Endothelial cell (in vitro differentiated cells): ENCODE measurements around the gene MUSK. TPM values are rescaled to one million over a fixed set of nuclear protein-coding genes. Genes with fewer than 3 reads are reported as not detected.

Experiments
- DNase-seq: peaks from one replicate; pipeline ENCODE4 v3.0.0; 2021; ENCODE audit warnings: low spot score
- H3K27ac Mint-ChIP-seq: one replicate; pipeline ENCODE4 v1.8.0; 2021; ENCODE audit warnings: mixed read lengths, inconsistent platforms; ENCODE audit not compliant: unreplicated experiment
- H3K27me3 Mint-ChIP-seq: one replicate; pipeline ENCODE4 v1.8.0; 2021; ENCODE audit warnings: mild to moderate bottlenecking, moderate library complexity, mixed read lengths, inconsistent platforms; ENCODE audit not compliant: unreplicated experiment
- H3K36me3 Mint-ChIP-seq: one replicate; pipeline ENCODE4 v1.8.0; 2021; ENCODE audit warnings: mild to moderate bottlenecking, low read depth, mixed read lengths, inconsistent platforms; ENCODE audit not compliant: unreplicated experiment
- H3K4me1 Mint-ChIP-seq: one replicate; pipeline ENCODE4 v1.8.0; 2021; ENCODE audit warnings: mild to moderate bottlenecking, mixed read lengths, inconsistent platforms; ENCODE audit not compliant: unreplicated experiment
- H3K4me3 Mint-ChIP-seq: one replicate; pipeline ENCODE4 v1.8.0; 2021; ENCODE audit warnings: mild to moderate bottlenecking, mixed read lengths, inconsistent platforms; ENCODE audit not compliant: unreplicated experiment
- H3K9me3 Mint-ChIP-seq: one replicate; pipeline ENCODE4 v1.8.0; 2021; ENCODE audit warnings: mixed read lengths, inconsistent platforms; ENCODE audit not compliant: unreplicated experiment
- total RNA-seq: library from RNA; stranded (reverse); fragmentation: NEBNext Ultra II Directional; extraction: Animal tissue kit (Norgen Biotek cat#: 25700); gene quantifications from one replicate; pipeline ENCODE4 v1.2.1, GENCODE V29; 2021; ENCODE audit not compliant: unreplicated experiment
- TF ChIP-seq, protein P1 (sequence below): fragments of 200-600 bp; sonication (generic); IDR thresholded peaks from one replicate; pipeline ENCODE4 v1.5.0; 2021; ENCODE audit warnings: antibody characterized with exemption; ENCODE audit not compliant: unreplicated experiment

MUSK gene
- total RNA-seq, 1 donor from 2014 or later, result not detected

DNA sequence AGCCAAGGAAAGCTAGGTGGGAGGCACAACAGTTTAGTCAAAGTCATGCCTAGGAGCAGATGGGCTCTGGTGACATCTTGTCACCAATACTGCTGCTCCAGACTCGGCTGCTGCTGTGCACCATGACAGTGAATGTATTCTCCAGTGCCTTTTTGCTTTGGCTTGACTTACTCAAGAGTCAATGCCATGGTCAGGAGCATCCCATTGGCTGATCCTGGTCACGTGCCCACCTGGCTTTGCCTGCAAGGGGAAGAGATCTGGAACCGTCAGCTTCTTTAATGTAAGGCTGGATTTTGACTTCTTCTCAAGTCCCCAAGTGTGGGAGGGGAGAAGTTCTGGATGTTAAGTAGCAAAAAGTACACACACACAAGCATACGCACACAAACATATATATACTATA is 19.9 kb upstream of the MUSK start:
- H3K36me3 Mint-ChIP-seq, result no peaks in the 10 kb centered on the region
- H3K27me3 Mint-ChIP-seq, result no peaks in the 10 kb centered on the region
- H3K27ac Mint-ChIP-seq, result no peak overlapping the region
- H3K4me1 Mint-ChIP-seq, result no peaks in the 10 kb centered on the region
- DNase-seq, result no peak
- TF ChIP-seq, protein P1, sequence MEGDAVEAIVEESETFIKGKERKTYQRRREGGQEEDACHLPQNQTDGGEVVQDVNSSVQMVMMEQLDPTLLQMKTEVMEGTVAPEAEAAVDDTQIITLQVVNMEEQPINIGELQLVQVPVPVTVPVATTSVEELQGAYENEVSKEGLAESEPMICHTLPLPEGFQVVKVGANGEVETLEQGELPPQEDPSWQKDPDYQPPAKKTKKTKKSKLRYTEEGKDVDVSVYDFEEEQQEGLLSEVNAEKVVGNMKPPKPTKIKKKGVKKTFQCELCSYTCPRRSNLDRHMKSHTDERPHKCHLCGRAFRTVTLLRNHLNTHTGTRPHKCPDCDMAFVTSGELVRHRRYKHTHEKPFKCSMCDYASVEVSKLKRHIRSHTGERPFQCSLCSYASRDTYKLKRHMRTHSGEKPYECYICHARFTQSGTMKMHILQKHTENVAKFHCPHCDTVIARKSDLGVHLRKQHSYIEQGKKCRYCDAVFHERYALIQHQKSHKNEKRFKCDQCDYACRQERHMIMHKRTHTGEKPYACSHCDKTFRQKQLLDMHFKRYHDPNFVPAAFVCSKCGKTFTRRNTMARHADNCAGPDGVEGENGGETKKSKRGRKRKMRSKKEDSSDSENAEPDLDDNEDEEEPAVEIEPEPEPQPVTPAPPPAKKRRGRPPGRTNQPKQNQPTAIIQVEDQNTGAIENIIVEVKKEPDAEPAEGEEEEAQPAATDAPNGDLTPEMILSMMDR, result no peak
- H3K9me3 Mint-ChIP-seq, result no peaks in the 10 kb centered on the region
- no peak overlapping the region for H3K4me3 Mint-ChIP-seq

DNA sequence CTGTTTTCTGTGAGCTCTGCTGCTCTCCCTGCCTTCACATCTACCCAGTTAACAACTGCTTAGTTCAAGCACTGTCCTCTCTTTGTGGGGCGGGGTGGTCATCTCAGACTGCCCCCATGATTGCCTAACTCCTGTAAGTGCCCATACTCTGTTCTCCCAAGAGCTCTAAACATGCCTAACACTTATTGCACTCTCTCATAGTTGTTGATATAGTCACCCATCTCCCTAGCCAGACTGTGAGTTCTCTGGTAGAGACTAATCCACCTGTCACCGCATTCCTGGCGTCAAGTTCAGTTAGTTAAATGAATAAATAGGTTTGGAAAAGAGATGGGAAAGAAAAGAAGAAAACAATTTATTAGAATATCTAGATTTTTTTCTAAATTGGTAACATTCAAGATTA is 18.3 kb upstream of the MUSK start:
- no peak overlapping the region for H3K4me3 Mint-ChIP-seq
- no peaks in the 10 kb centered on the region for H3K27me3 Mint-ChIP-seq
- H3K9me3 Mint-ChIP-seq, result no peaks in the 10 kb centered on the region
- no peaks in the 10 kb centered on the region for H3K4me1 Mint-ChIP-seq
- TF ChIP-seq, protein P1, result no peak
- H3K27ac Mint-ChIP-seq, result no peak overlapping the region
- no peak for DNase-seq
- no peaks in the 10 kb centered on the region for H3K36me3 Mint-ChIP-seq

DNA sequence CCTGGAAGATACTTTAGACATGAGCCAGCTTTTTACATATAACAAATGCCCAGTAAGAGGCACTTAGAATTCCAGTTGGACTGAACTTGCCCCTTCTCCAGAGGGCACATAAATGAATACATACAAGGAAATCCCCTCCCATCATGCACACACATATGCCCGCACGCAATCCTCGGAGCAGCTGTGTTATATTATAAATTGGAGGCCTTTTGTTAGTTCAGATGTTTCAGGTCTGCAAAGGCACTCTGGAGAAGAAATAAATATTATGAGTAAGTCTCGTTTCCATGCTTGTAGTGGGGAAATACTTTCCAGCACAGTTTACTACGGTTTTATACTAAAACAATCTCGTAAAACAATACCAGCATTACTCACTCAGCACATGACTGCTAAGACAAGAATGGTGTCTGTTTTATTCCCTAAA is 17.6 kb upstream of the MUSK start:
- TF ChIP-seq, protein P1, result no peak
- H3K27ac Mint-ChIP-seq, result no peak overlapping the region
- no peak for DNase-seq

DNA sequence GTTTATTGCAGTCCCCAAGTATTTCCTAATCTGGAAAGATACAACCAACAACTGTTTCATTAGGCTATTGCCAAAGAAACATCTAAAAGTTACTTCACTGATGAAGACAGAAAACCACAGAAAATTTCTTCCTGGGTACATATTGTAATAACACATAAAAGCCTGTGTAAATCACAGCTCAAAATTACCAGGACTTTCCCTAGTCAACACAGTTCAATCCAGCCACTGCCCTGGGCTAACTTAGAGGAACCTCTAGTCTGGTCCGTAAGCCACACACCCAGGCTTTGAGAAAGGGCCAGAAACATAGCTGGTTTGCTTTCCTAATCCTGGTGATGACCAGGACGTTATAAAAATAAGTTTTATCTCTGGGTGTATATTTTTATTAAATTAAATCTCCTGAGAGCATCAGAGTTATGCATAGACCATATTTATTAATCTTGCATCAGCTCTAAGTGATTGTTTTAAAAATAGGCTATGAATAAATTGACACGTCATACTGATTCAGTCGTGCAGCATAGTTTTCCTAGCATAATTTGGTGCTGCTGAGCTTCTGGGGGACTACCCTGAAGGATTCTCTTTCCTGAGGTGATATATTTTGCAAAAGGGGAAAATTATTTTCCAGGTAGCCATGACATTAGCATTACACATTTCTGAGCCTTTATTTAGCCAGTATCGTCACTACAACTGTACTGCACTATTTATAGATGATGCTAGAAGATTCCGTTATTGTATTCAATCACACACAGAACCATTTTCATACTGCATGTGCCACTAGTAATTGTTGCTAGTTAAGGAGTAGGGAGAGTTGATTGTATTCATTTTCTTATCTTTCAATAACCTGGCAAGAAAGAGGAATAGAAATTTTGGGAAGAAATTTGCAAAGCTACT is 12.6 kb upstream of the MUSK start:
- H3K4me3 Mint-ChIP-seq, result no peak overlapping the region
- H3K4me1 Mint-ChIP-seq, result no peaks in the 10 kb centered on the region
- no peak for DNase-seq
- TF ChIP-seq, protein P1, result no peak
- no peaks in the 10 kb centered on the region for H3K27me3 Mint-ChIP-seq
- no peak overlapping the region for H3K27ac Mint-ChIP-seq
- H3K9me3 Mint-ChIP-seq, result no peaks in the 10 kb centered on the region
- no peaks in the 10 kb centered on the region for H3K36me3 Mint-ChIP-seq

More for the DNA sequence above, 17.6 kb upstream of the MUSK start:
- Mint-ChIP-seq H3K27me3 (no peaks in the 10 kb centered on the region), H3K9me3 (no peaks in the 10 kb centered on the region), H3K36me3 (no peaks in the 10 kb centered on the region), H3K4me1 (no peaks in the 10 kb centered on the region), H3K4me3 (no peak overlapping the region)

DNA sequence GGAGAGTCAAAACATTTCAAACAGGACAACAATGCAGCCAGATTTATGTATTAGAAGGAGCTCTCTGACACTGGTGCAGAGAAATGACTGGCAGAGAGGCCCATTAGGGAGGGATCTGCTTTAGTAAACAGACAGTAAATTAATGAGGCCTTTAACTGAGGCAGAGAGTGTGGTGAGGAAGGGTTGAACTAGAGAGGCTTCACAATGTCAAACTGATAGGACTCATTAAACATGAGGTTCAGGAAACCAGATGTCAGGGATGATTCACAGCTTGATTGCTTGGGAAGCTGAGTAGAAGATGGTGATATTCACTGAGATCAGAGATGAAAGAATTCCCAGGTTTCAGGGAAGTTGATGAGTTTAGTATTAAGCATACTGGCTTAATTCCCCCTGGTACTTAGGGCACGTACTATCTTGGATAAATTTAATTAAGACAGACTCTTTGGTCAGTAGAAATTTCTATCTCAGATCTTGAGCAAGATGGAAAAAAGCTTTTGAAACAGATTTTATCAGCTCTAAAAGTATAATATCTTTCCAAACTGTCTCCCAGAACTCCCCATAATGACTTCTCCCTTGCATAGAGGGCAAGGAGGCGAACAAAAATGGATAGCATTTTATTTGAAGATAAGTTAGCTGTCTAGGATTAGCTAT is 8.6 kb upstream of the MUSK start:
- no peaks in the 10 kb centered on the region for H3K9me3 Mint-ChIP-seq
- DNase-seq, result no peak
- H3K4me1 Mint-ChIP-seq, result no peaks in the 10 kb centered on the region

More for the DNA sequence above, 8.6 kb upstream of the MUSK start:
- TF ChIP-seq, protein P1, result no peak
- Mint-ChIP-seq H3K36me3 (no peaks in the 10 kb centered on the region), H3K27ac (no peak overlapping the region), H3K27me3 (no peaks in the 10 kb centered on the region), H3K4me3 (no peak overlapping the region)
